Body of pancreas (tissue), 4 donors: ENCODE data around the gene IL18R1. TPM values are rescaled to one million over a fixed set of nuclear protein-coding genes. Genes with fewer than 3 reads are reported as not detected.

Source experiments
- ATAC-seq: fragments of 150-250 bp; one replicate; pipeline ENCODE4 v1.9.1; 2016
- DNase-seq, 4 donors: peaks; one replicate each; pipeline ENCODE4 v3.0.0-alpha.2; 2019
- H3K27ac ChIP-seq, 4 donors: fragments of 200-600 bp; sonication (generic); 1 replicate in 3 of 4; 2 replicates in 1 of 4; pipeline versions ENCODE4 v1.5.1 to v1.6.1; 2016 to 2019; ENCODE audit warnings: mild to moderate bottlenecking in 1 of 4, mixed read lengths in 1 of 4, moderate library complexity in 1 of 4
- H3K27me3 ChIP-seq, 2 donors: fragments of 200-600 bp; sonication (generic); one replicate each; pipeline ENCODE4 v1.6.0; 2016; ENCODE audit warnings: mild to moderate bottlenecking in 1 of 2
- H3K36me3 ChIP-seq, 2 donors: fragments of 200-600 bp; sonication (generic); replicated peaks in 1 of 2; 2 replicates each; pipeline ENCODE4 v1.5.1; 2016; ENCODE audit warnings: low read depth in 2 of 2; ENCODE audit not compliant: insufficient read depth in 1 of 2
- H3K4me1 ChIP-seq: fragments of 200-600 bp; sonication (generic); one replicate; pipeline ENCODE4 v1.6.0; 2016
- H3K4me3 ChIP-seq, 2 donors: fragments of 200-600 bp; sonication (generic); 1 replicate in 1 of 2; 2 replicates in 1 of 2; pipeline ENCODE4 v1.5.1; 2016 to 2019
- H3K9me3 ChIP-seq, 3 donors: fragments of 200-600 bp; sonication (generic); 1 replicate in 2 of 3; 2 replicates in 1 of 3; pipeline ENCODE4 v1.5.1; 2016
- POLR2A ChIP-seq, 3 donors: fragments of 450-650 bp; IDR thresholded peaks; one replicate each; pipeline ENCODE4 v1.6.1; 2016; ENCODE audit warnings: antibody characterized with exemption in 3 of 3, mild to moderate bottlenecking in 2 of 3
- WGBS, 2 donors: methylation state at CpG; one replicate each; pipeline ENCODE4 v1.1.5; 2017; 5-methylcytosine and 5-hydroxymethylcytosine counted together
- intact Hi-C: fragments of 100-400 bp; cut with DNase I; formaldehyde crosslinking; loops from one replicate; pipeline ENCODE4 v1.15.1; 2023
- total RNA-seq, 2 donors: library from RNA; depleted of rRNA; stranded (reverse); fragments of >200 nt; gene quantifications; one replicate each; pipeline ENCODE4 v1.1.0, GENCODE V29; 2016
- TF ChIP-seq, protein P1 (sequence below), 7 experiments: fragments of 450-650 bp in 4 of 7; fragments of 200-600 bp in 3 of 7; sonication (generic) in 3 of 7; IDR thresholded peaks; one replicate each; pipeline ENCODE4 v1.5.1; 2016 to 2019; ENCODE audit warnings: antibody characterized with exemption in 7 of 7

IL18R1 gene
- total RNA-seq, 2 donors from 2014 or later = 3.1 to 5.3 TPM

DNA sequence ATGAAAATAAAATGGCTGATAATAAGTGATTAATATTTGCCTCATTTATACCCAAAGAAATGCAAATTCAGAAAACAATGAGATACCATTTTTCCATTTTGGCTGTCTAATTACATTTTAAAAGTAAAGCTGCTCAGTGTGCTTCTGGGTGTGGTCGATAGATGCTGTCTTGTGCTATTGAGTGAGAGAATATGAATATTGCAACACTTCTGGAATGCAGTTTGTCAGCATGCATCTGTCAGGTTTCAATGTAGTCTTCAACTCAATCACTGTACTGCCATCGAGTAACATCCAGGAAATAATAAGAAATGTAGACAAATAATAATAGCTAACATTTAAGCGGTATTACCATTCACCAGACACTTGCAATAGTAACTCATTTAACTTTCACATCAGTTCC, 3.9 kb downstream of the IL18R1 start:
- no peak overlapping the region for H3K4me3 ChIP-seq
- 55 to 63% methylated on average over 3 of the region's 3 CpGs for WGBS, 2 donors
- H3K27me3 ChIP-seq = no peaks in the 10 kb centered on the region
- intact Hi-C loops = no loop called here
- no peaks in the 10 kb centered on the region for H3K9me3 ChIP-seq
- no peak for DNase-seq
- H3K4me1 ChIP-seq = peaks cover 10% of the 10 kb centered on the region
- no peaks in the 10 kb centered on the region for H3K36me3 ChIP-seq
- no peak overlapping the region for H3K27ac ChIP-seq
- TF ChIP-seq, protein P1, sequence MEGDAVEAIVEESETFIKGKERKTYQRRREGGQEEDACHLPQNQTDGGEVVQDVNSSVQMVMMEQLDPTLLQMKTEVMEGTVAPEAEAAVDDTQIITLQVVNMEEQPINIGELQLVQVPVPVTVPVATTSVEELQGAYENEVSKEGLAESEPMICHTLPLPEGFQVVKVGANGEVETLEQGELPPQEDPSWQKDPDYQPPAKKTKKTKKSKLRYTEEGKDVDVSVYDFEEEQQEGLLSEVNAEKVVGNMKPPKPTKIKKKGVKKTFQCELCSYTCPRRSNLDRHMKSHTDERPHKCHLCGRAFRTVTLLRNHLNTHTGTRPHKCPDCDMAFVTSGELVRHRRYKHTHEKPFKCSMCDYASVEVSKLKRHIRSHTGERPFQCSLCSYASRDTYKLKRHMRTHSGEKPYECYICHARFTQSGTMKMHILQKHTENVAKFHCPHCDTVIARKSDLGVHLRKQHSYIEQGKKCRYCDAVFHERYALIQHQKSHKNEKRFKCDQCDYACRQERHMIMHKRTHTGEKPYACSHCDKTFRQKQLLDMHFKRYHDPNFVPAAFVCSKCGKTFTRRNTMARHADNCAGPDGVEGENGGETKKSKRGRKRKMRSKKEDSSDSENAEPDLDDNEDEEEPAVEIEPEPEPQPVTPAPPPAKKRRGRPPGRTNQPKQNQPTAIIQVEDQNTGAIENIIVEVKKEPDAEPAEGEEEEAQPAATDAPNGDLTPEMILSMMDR (IDR thresholded peaks at IDR 0.05) = no peak
- no peak for TF ChIP-seq POLR2A (IDR thresholded peaks at IDR 0.05)
- no peak for ATAC-seq

DNA sequence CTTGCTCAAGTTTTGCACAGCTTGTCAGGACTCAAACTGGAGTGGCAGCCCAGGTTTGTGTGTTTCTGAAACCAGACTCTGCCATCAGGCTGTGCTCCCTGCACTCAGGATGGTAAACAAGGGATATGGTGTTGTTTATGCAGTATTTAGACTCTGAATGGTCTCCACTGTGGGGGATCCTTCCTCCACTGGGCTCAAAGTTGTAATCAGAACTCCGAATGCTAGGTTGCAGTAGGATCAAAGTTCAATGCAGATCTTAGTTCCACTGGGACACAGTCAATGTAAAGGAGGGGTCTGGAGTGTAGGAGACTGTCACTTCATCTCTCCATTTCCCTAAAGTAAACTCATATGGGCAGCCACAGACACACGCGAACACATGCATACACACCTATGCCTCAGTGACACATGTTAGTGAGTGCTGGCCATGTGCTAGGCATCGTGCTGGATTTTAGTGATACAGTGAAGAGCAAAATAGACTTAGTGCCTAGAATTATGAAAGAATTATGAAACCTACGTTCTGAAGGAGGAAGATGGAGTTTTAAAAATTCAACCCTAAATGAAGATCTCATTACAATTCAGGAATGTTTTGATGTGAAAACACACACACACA, 6.1 kb downstream of the IL18R1 start:
- DNase-seq = no peak
- Histone ChIP-seq H3K4me3 (no peak overlapping the region), H3K36me3 (no peaks in the 10 kb centered on the region), H3K27ac (no peak overlapping the region), H3K27me3 (no peaks in the 10 kb centered on the region), H3K9me3 (peaks cover 0 to 9% (median 0%) of the 10 kb centered on the region in 3 donors), H3K4me1 (no peaks in the 10 kb centered on the region)
- no peak for ATAC-seq
- no peak for TF ChIP-seq POLR2A (IDR thresholded peaks at IDR 0.05)
- TF ChIP-seq, protein P1 (IDR thresholded peaks at IDR 0.05) = no peak
- 71 to 83% methylated on average over 5 of the region's 5 CpGs for WGBS, 2 donors
- intact Hi-C loops = no loop called here

DNA sequence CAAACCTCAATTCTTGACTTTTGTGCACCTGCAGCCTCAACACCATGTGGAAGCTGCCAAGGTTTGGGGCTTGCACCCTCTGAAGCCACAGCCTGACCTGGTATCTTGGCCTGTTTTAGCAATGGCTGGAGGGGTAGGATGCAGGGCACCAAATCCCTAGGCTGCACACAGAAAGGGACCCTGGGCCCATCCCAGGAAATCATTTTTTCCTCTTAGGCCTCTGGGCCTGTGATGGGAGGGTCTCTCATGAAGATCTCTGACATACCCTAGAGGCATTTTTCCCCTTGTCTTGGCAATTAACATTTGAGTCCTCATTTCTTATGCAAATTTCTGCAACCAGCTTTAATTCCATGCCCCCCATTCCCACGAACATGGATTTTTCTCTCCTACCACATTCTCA, 10.2 kb downstream of the IL18R1 start:
- 69 to 74% methylated on average over 1 of the region's 1 CpG for WGBS, 2 donors
- ATAC-seq = no peak
- H3K36me3 ChIP-seq = no peaks in the 10 kb centered on the region

DNA sequence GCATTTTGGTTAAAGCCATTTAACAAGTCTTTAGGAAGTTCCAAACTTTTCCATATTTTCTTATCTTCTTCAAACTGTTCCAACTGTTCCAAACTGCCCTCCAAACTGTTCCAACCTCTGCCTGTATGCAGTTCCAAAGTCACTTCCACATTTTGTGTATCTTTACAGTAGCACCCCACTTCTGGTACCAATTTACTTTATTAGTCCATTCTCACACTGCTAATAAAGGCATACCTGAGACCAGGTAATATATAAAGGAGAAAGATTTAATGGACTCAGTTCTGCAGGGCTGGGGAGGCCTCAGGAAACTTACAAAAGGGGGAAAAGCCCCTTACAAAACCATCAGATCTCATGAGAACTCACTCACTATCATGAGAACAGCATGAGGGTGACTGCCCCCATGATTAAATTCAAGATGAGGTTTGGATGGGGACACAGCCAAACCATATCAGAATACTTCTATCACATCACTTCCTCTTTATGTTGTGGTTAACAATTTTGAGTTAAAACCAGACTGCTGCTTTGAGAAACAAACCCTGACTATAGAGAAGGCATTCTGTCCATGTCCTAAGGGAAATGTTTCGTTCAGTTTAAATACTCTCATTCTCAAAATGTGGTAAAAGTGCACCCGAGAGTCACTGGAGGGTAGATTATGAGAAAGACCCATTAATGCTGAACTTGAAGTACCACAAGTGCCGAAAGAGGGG, 11.0 kb downstream of the IL18R1 start:
- WGBS, 2 donors = 63 to 81% methylated on average over 3 of the region's 3 CpGs
- H3K4me1 ChIP-seq = no peaks in the 10 kb centered on the region
- no peak overlapping the region for H3K4me3 ChIP-seq
- no peaks in the 10 kb centered on the region for H3K27me3 ChIP-seq
- ATAC-seq (no peak), DNase-seq (no peak)
- peaks cover 0 to 9% (median 0%) of the 10 kb centered on the region in 3 donors for H3K9me3 ChIP-seq
- intact Hi-C loops = no loop called here
- no peaks in the 10 kb centered on the region for H3K36me3 ChIP-seq
- TF ChIP-seq, protein P1 (IDR thresholded peaks at IDR 0.05) = no peak
- TF ChIP-seq POLR2A (IDR thresholded peaks at IDR 0.05) = no peak
- H3K27ac ChIP-seq = no peak overlapping the region

More for the DNA sequence above, 10.2 kb downstream of the IL18R1 start:
- intact Hi-C loops = no loop called here
- no peak overlapping the region for H3K4me3 ChIP-seq
- no peak for TF ChIP-seq POLR2A (IDR thresholded peaks at IDR 0.05)
- TF ChIP-seq, protein P1 (IDR thresholded peaks at IDR 0.05) = no peak
- H3K9me3 ChIP-seq = peaks cover 0 to 9% (median 0%) of the 10 kb centered on the region in 3 donors
- no peaks in the 10 kb centered on the region for H3K4me1 ChIP-seq
- no peak overlapping the region for H3K27ac ChIP-seq
- no peak for DNase-seq
- no peaks in the 10 kb centered on the region for H3K27me3 ChIP-seq
